ENCODE measurements around the gene GK2.

The GK2 gene

DNA sequence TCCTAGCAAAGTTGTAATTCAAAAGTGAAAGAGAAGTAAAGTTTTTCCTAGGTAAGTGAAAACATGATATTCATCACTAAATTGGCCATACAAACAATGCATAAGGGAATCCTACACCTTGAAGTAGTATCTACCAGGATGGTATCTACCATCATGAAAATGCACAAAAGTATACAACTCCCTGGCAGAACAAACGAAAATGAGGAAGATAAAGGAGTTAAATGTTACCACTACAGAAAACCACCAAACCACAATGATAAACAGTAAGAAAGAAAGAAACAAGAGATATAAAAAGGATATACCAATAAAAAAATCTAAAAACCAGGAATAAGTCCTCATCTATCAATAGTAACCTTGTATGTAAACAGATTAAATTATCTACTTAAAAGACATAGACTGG, 26.9 kb downstream of the GK2 start:
- DNase-seq = no peak

DNA sequence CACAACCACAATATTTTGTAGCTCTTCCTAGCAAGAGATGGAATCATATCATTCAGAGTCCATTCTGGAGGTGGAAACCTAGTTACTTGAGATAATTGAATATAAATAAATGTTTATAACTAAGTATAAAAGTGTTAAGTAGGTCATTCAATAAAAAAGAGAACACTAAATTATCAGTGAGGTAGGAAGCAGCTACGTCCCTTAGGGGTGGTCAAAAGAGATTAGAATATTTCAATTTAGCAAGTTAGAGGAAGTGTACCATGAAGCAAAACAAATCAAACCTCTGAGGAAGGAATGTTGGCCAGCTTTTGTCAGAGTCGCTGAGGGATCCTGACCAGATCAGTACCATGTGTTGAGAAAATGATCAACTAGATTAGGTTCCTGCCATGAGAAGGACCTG, 38.0 kb downstream of the GK2 start:
- no peak for DNase-seq

DNA sequence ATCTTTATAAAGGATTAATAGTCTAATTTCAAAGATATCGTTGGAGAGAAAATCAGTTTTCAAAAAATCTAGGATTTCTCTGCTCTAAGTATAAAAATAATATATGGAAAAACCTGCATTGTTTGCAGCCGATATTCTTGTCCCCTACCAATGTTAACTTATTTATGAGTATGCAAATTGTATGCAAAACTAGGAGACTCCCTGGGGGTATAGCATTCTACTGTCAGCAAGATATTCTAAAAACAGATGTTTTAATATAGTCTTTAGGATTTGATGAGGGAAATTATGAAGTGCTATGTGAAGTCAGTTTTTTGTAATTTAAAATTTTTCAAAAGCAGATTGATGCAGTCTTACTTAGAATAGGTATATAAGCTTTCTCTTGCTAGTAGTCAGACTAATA, 40.9 kb downstream of the GK2 start:
- DNase-seq = no peak

DNA sequence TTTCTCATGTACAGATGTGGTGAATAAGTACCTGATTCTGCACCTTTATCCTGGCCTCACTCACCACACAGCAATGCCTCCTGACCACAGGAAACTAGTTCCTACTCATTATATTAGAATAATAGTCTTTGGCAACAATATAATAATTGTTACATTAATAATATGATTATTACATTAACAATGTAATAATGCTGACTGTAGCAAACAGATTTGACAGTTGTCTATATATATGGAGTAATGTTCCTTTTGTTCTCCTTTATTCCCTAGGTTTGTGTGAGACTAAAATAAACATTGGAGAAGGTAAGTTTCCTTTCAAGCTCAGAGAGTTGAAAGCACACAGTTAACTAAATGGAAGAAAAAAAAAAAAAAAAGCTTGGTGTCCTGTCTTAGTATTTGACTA, 41.6 kb downstream of the GK2 start:
- no peak for DNase-seq

DNA sequence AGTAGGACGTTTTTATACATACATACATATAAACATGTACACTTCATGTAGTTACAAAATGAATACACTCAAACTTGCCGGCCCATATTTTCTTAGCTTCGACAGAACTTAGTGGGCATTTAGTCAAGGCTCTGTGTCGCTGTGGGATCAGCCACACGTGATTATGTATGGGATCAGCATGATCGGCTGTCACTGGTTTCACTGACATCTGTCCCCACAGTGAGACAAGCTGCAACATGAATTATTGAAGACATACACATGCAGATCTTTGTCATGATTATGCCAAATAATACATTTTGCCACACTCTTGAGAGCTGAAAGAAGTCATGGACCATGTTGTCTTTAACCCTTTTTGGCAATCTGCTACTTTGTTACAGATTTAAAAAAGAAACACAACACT, 44.0 kb downstream of the GK2 start:
- no peak for DNase-seq

DNA sequence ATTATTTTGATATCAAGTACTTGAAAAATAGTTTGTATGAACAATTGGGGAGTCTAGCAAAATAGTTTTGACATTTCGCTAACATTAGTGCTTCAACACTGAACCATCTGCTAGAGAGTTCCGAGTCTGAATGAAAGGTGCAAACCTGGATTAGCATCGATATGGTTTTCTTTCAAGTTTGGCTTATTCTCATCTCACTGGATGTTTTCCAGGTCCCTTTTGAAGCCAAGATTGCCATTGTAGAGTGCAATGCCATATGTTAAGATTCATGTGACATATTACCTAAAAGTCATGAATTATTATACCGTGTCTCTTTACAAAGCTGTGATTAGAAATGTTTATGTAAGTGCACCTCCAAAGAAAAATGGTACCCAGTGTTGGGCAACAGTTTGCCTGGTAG, 45.4 kb downstream of the GK2 start:
- no peak for DNase-seq

DNA sequence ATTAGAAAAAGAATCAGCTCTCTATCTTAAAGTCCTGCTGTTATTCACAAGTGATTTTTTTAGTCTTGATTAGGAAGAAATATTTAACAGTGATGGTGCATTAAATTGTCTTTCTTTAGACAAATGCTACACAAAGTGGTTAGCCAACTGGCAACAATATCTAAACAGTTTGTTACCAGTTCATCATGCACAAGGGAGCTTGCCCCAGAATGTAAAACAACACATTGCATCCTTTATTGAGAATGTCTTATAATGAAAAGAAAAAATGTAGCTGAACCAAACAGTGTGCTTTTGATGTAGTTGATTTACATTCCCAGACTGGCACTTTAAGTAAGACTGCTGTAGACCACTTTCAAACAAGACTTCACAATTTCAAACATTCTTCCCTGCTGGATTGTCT, 48.0 kb downstream of the GK2 start:
- no peak for DNase-seq

DNA sequence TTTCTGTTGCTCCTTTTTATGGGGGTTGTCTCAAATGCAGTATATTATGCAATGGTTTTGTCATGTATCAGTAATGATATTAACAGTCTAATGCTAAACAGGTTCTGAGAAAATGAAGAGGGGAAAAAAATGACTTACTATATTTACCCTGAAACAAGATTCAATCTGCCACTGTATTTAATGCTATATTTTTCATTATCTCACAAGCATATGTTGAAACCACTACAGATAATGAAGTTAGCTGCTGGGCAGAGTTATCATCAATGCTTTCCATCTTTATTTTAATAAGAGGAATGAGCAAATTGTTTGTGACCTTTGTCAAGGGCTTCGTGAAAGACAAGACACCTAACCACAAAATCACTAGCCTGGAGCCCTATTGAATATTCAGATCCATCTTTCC, 49.6 kb downstream of the GK2 start:
- DNase-seq = no peak

DNA sequence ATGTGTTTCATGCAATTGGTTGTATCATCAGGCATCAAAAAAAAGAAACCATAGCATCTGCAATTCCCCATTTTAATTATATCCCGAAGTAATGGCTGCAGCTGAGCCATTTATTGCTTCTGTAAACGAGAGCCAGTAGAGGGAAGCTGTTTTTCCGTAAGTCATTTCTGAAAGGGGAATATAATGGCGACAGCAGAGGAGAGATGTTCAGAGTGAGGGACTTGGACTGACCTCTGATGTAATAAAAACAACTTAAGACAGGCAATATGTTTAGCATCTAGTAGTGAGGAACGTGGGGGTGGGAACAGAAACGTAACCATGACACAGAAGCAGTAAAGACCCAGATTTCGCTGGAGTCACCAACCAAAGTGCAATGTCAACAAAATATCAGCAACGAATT, 50.7 kb downstream of the GK2 start:
- DNase-seq = no peak

All from activated CD4-positive, alpha-beta T cell treated with anti-CD3 and anti-CD28 coated beads, Interleukin-2, amount 50 U/mL, for 1 hour (primary cell).